SK-N-SH (cell line): Measurements from ENCODE around the gene PSMF1. TPM values are rescaled to one million over a fixed set of nuclear protein-coding genes. Genes with fewer than 3 reads are reported as not detected.

Experiments used
- CTCF ChIA-PET: fragments of 300-600, 350-600 bp; formaldehyde crosslinking; extraction: SDS; loops from one replicate; lab custom pipeline; 2021; lab: Yijun Ruan, JAX
- POLR2A ChIA-PET: fragments of 350-600 bp; sonication (Branson Sonifier 250); formaldehyde crosslinking; extraction: SDS; loops from one replicate; lab custom pipeline; 2020; ENCODE audit warnings: antibody characterized with exemption, inconsistent platforms; lab: Yijun Ruan, JAX
- DNase-seq: peaks from one replicate; pipeline ENCODE4 v3.0.0; 2012
- H2AFZ ChIP-seq: fragments of 200-600 bp; sonication (generic); 2 replicates; pipeline ENCODE4 v1.8.1; 2016; ENCODE audit warnings: antibody characterized with exemption, mild to moderate bottlenecking, low read depth
- H3F3A ChIP-seq: fragments of 200-600 bp; sonication (generic); replicated peaks from 2 replicates; pipeline ENCODE3; 2016; ENCODE audit warnings: antibody characterized with exemption, mild to moderate bottlenecking; ENCODE audit not compliant: insufficient read depth
- H3K27ac ChIP-seq, 2 experiments: fragments of 200-500 bp in 1 of 2; fragments of 200-600 bp in 1 of 2; sonication (Bioruptor generic) in 1 of 2; sonication (generic), shearing (Covaris generic) in 1 of 2; 2 replicates each; pipeline versions ENCODE4 v1.5.1 to v1.6.1; 2014 to 2016; ENCODE audit warnings: low read depth in 2 of 2, inconsistent platforms in 1 of 2, low read length in 1 of 2, mild to moderate bottlenecking in 1 of 2, mixed read lengths in 1 of 2
- H3K27me3 ChIP-seq: fragments of 200-600 bp; sonication (generic), shearing (Covaris generic); 2 replicates; pipeline ENCODE4 v1.6.1; 2016; ENCODE audit warnings: mixed run types; ENCODE audit not compliant: insufficient read depth
- H3K36me3 ChIP-seq, 2 experiments: fragments of 200-500 bp in 1 of 2; fragments of 200-600 bp in 1 of 2; sonication (Bioruptor generic) in 1 of 2; sonication (generic) in 1 of 2; replicated peaks in 1 of 2; 2 replicates each; pipeline versions ENCODE3 to v1.5.1; 2014 to 2016; ENCODE audit warnings: low read length in 1 of 2, mild to moderate bottlenecking in 1 of 2; ENCODE audit not compliant: insufficient read depth in 2 of 2, control insufficient read depth in 1 of 2
- H3K4me1 ChIP-seq, 2 experiments: fragments of 200-500 bp in 1 of 2; fragments of 200-600 bp in 1 of 2; sonication (Bioruptor generic) in 1 of 2; sonication (generic), shearing (Covaris generic) in 1 of 2; 2 replicates each; pipeline versions ENCODE4 v1.5.1 to v1.6.1; 2014 to 2016; ENCODE audit warnings: low read depth in 1 of 2, low read length in 1 of 2, mixed run types in 1 of 2; ENCODE audit not compliant: insufficient read depth in 2 of 2, control insufficient read depth in 1 of 2
- H3K4me2 ChIP-seq: fragments of 200-600 bp; sonication (generic), shearing (Covaris generic); 2 replicates; pipeline ENCODE4 v1.6.1; 2017; ENCODE audit warnings: mixed run types
- H3K4me3 ChIP-seq, 2 experiments: fragments of 200-500 bp in 1 of 2; fragments of 200-600 bp in 1 of 2; sonication (Bioruptor generic) in 1 of 2; sonication (generic), shearing (Covaris generic) in 1 of 2; 2 replicates each; pipeline versions ENCODE4 v1.5.1 to v1.8.1; 2014 to 2016; ENCODE audit warnings: low read depth in 2 of 2, inconsistent platforms in 1 of 2, low read length in 1 of 2, mild to moderate bottlenecking in 1 of 2, mixed read lengths in 1 of 2, moderate library complexity in 1 of 2
- H3K79me2 ChIP-seq: fragments of 200-600 bp; sonication (generic); 2 replicates; pipeline ENCODE4 v1.8.1; 2017; ENCODE audit warnings: mild to moderate bottlenecking; ENCODE audit not compliant: insufficient read depth
- H3K9ac ChIP-seq: fragments of 200-600 bp; sonication (generic); 2 replicates; pipeline ENCODE4 v1.6.1; 2017; ENCODE audit warnings: mixed run types
- H3K9me2 ChIP-seq: fragments of 200-600 bp; sonication (generic); 2 replicates; pipeline ENCODE4 v1.6.1; 2017; ENCODE audit warnings: mixed run types
- H3K9me3 ChIP-seq: fragments of 200-600 bp; sonication (generic); 2 replicates; pipeline ENCODE4 v1.6.1; 2017; ENCODE audit warnings: mixed run types, mild to moderate bottlenecking, moderate library complexity
- H4K20me1 ChIP-seq: fragments of 200-600 bp; sonication (generic); 2 replicates; pipeline ENCODE4 v1.6.1; 2017; ENCODE audit warnings: mild to moderate bottlenecking, mixed run types; ENCODE audit not compliant: insufficient read depth
- CHD2 ChIP-seq: fragments of 150-350 bp; IDR thresholded peaks from 2 replicates; pipeline ENCODE4 v1.6.1; 2018; ENCODE audit warnings: low read length; ENCODE audit not compliant: partially characterized antibody
- CTCF ChIP-seq: fragments of 200-600 bp; sonication (generic); IDR thresholded peaks from 2 replicates; pipeline ENCODE4 v1.6.1; 2017; ENCODE audit warnings: antibody characterized with exemption, mild to moderate bottlenecking, moderate library complexity
- ELF1 ChIP-seq: IDR thresholded peaks from 2 replicates; pipeline ENCODE4 v1.4.0; 2012
- EP300 ChIP-seq, 2 experiments: IDR thresholded peaks; 2 replicates each; pipeline versions ENCODE4 v1.4.0 to v1.6.1; 2012; ENCODE audit warnings: borderline replicate concordance in 1 of 2, low read depth in 1 of 2, low read length in 1 of 2
- FOXJ3 ChIP-seq: sonication (generic); formaldehyde crosslinking; IDR thresholded peaks from 2 replicates; pipeline ENCODE4 v1.5.1; 2020; ENCODE audit warnings: mild to moderate bottlenecking, missing genetic modification reagents
- GABPA ChIP-seq: IDR thresholded peaks from 2 replicates; pipeline ENCODE4 v1.4.0; 2012; ENCODE audit warnings: low read depth, mild to moderate bottlenecking
- GATA2 ChIP-seq: sonication (generic); formaldehyde crosslinking; IDR thresholded peaks from 2 replicates; pipeline ENCODE4 v1.5.0; 2020; ENCODE audit warnings: mild to moderate bottlenecking, missing genetic modification reagents
- IRF3 ChIP-seq: fragments of 150-350 bp; IDR thresholded peaks from 2 replicates; pipeline ENCODE4 v1.6.1; 2016; ENCODE audit warnings: mild to moderate bottlenecking, low read depth, low read length
- JUND ChIP-seq: IDR thresholded peaks from 2 replicates; pipeline ENCODE4 v1.4.0; 2012
- MXI1 ChIP-seq: IDR thresholded peaks from 2 replicates; pipeline ENCODE4 v1.6.1; 2012; ENCODE audit warnings: mild to moderate bottlenecking, low read depth, low read length, improper control_type of control experiment
- NFIC ChIP-seq: IDR thresholded peaks from 2 replicates; pipeline ENCODE4 v1.4.0; 2012; ENCODE audit warnings: borderline replicate concordance
- POLR2AphosphoS5 ChIP-seq: IDR thresholded peaks from 2 replicates; pipeline ENCODE4 v1.6.1; 2012; ENCODE audit warnings: low read depth, low read length
- RCOR1 ChIP-seq: fragments of 150-350 bp; IDR thresholded peaks from 2 replicates; pipeline ENCODE4 v1.6.1; 2017; ENCODE audit warnings: antibody characterized with exemption, low read length
- REST ChIP-seq: IDR thresholded peaks from 2 replicates; pipeline ENCODE4 v1.6.1; 2012; ENCODE audit warnings: mild to moderate bottlenecking, low read depth, low read length, moderate library complexity
- SMC3 ChIP-seq: IDR thresholded peaks from 2 replicates; pipeline ENCODE4 v1.6.1; 2012; ENCODE audit warnings: low read depth, low read length, improper control_type of control experiment
- TAF1 ChIP-seq: IDR thresholded peaks from 2 replicates; pipeline ENCODE4 v1.6.1; 2012; ENCODE audit warnings: low read depth, mild to moderate bottlenecking, low read length, moderate library complexity, borderline replicate concordance
- USF1 ChIP-seq: IDR thresholded peaks from 2 replicates; pipeline ENCODE4 v1.4.0; 2012; ENCODE audit warnings: low read depth, borderline replicate concordance
- YY1 ChIP-seq: IDR thresholded peaks from 2 replicates; pipeline ENCODE4 v1.4.0; 2012; ENCODE audit warnings: low read depth, mild to moderate bottlenecking
- ZBTB33 ChIP-seq: IDR thresholded peaks from 2 replicates; pipeline ENCODE4 v1.4.0; 2012; ENCODE audit warnings: low read depth, borderline replicate concordance
- WGBS: methylation state at CpG from one replicate; pipeline ENCODE4 v1.1.6; 2017; ENCODE audit warnings: low lambda C conversion rate; 5-methylcytosine and 5-hydroxymethylcytosine counted together
- polyA plus RNA-seq, 3 experiments: library from polyadenylated mRNA; depleted of rRNA; stranded (reverse); fragments of >200 nt; gene quantifications; 2 replicates each; pipeline ENCODE4 v1.2.3, GENCODE V29; 2012

The PSMF1 gene
- polyA plus RNA-seq, 1 of the 3 experiments (the other 2 are of a cell fraction): 103 TPM

GRCh38 chr20:1127840-1128239 is 9.4 kb downstream of the PSMF1 start:
- Histone ChIP-seq H3K9ac (no peak overlapping the region), H3K4me3 (no peak overlapping the region), H3K4me2 (no peak overlapping the region), H3F3A (no peaks in the 10 kb centered on the region), H3K27ac (no peak overlapping the region), H3K36me3 (peaks cover 74 to 82% of the 10 kb centered on the region in 2 experiments), H4K20me1 (peaks cover 7% of the 10 kb centered on the region; the same call in 1 of the 2 replicates), H3K79me2 (peaks cover 51% of the 10 kb centered on the region), H3K9me2 (no peaks in the 10 kb centered on the region), H3K4me1 (peaks cover 0 to 3% of the 10 kb centered on the region in 2 experiments; a peak in 2 of 4 replicates), H3K27me3 (no peaks in the 10 kb centered on the region), H3K9me3 (no peaks in the 10 kb centered on the region), H2AFZ (no peak overlapping the region)
- 83% methylated on average over 1 of the region's 1 CpG for WGBS
- ChIA-PET CTCF (no interaction called here), POLR2A (no interaction called here)
- TF ChIP-seq SMC3 (no peak), USF1 (no peak), RCOR1 (no peak), ELF1 (no peak), EP300 (IDR thresholded peaks at IDR 0.05; ENCODE audit: borderline replicate concordance in 1 of 2, low read depth in 1 of 2, low read length in 1 of 2) (no peak), MXI1 (no peak), POLR2AphosphoS5 (no peak), CTCF (no peak), IRF3 (no peak), FOXJ3 (CRISPR knock-in tag) (no peak), YY1 (no peak), TAF1 (no peak), JUND (no peak), ZBTB33 (no peak), NFIC (no peak), REST (no peak), GATA2 (CRISPR knock-in tag) (no peak), CHD2 (no peak), GABPA (no peak)
- DNase-seq: no peak
